ENCODE results near the gene ALOX15B. TPM values are rescaled to one million over a fixed set of nuclear protein-coding genes. Genes with fewer than 3 reads are reported as not detected.

ALOX15B gene
- total and polyA plus RNA-seq, 4 donors = 0.16 to 1.0 (median 0.56) TPM

- H3K4me1 ChIP-seq (ENCODE audit: control insufficient read depth in 4 of 4, insufficient read depth in 4 of 4, low read length in 3 of 4) = peaks cover 3 to 12% (median 4%) of the 10 kb centered on the region in 4 donors
- no peaks in the 10 kb centered on the region for H3K36me3 ChIP-seq (ENCODE audit: control insufficient read depth in 4 of 4, insufficient read depth in 3 of 4, low read depth in 1 of 4, low read length in 3 of 4)
- no peak overlapping the region for H3K27ac ChIP-seq (ENCODE audit: low read depth in 1 of 2, low read length in 2 of 2)
- TF ChIP-seq RXRA (IDR thresholded peaks at IDR 0.05) (no peak), GABPA (IDR thresholded peaks at IDR 0.05 in 1 of 2, conservative IDR thresholded peaks at IDR 0.05 in 1 of 2) (no peak), TAF1 (conservative IDR thresholded peaks at IDR 0.05) (no peak), RAD21 (IDR thresholded peaks at IDR 0.05) (no peak), HNF4A (conservative IDR thresholded peaks at IDR 0.05) (no peak), HNF4G (IDR thresholded peaks at IDR 0.05) (no peak), FOXA1 (IDR thresholded peaks at IDR 0.05) (no peak), REST (IDR thresholded peaks at IDR 0.05) (no peak), YY1 (IDR thresholded peaks at IDR 0.05) (no peak), NR2F2 (IDR thresholded peaks at IDR 0.05) (no peak), SP1 (IDR thresholded peaks at IDR 0.05) (no peak), EGR1 (IDR thresholded peaks at IDR 0.05; ENCODE audit: low read depth in 2 of 2) (no peak), JUND (IDR thresholded peaks at IDR 0.05) (no peak), FOXA2 (IDR thresholded peaks at IDR 0.05) (no peak)
- TF ChIP-seq, protein P1, sequence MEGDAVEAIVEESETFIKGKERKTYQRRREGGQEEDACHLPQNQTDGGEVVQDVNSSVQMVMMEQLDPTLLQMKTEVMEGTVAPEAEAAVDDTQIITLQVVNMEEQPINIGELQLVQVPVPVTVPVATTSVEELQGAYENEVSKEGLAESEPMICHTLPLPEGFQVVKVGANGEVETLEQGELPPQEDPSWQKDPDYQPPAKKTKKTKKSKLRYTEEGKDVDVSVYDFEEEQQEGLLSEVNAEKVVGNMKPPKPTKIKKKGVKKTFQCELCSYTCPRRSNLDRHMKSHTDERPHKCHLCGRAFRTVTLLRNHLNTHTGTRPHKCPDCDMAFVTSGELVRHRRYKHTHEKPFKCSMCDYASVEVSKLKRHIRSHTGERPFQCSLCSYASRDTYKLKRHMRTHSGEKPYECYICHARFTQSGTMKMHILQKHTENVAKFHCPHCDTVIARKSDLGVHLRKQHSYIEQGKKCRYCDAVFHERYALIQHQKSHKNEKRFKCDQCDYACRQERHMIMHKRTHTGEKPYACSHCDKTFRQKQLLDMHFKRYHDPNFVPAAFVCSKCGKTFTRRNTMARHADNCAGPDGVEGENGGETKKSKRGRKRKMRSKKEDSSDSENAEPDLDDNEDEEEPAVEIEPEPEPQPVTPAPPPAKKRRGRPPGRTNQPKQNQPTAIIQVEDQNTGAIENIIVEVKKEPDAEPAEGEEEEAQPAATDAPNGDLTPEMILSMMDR (IDR thresholded peaks at IDR 0.05; ENCODE audit: low read depth, low read length, missing input control) = no peak
- TF ChIP-seq, protein P2, sequence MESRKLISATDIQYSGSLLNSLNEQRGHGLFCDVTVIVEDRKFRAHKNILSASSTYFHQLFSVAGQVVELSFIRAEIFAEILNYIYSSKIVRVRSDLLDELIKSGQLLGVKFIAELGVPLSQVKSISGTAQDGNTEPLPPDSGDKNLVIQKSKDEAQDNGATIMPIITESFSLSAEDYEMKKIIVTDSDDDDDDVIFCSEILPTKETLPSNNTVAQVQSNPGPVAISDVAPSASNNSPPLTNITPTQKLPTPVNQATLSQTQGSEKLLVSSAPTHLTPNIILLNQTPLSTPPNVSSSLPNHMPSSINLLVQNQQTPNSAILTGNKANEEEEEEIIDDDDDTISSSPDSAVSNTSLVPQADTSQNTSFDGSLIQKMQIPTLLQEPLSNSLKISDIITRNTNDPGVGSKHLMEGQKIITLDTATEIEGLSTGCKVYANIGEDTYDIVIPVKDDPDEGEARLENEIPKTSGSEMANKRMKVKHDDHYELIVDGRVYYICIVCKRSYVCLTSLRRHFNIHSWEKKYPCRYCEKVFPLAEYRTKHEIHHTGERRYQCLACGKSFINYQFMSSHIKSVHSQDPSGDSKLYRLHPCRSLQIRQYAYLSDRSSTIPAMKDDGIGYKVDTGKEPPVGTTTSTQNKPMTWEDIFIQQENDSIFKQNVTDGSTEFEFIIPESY (IDR thresholded peaks at IDR 0.05) = no peak
- TF ChIP-seq, protein P3, sequence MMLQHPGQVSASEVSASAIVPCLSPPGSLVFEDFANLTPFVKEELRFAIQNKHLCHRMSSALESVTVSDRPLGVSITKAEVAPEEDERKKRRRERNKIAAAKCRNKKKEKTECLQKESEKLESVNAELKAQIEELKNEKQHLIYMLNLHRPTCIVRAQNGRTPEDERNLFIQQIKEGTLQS (IDR thresholded peaks at IDR 0.05) = no peak
- TF ChIP-seq, protein P4, sequence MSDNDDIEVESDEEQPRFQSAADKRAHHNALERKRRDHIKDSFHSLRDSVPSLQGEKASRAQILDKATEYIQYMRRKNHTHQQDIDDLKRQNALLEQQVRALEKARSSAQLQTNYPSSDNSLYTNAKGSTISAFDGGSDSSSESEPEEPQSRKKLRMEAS (IDR thresholded peaks at IDR 0.05) = no peak
- WGBS = 33% methylated on average over 4 of the region's 4 CpGs
- no peak overlapping the region for H3K4me3 ChIP-seq (ENCODE audit: low read depth in 1 of 3, low read length in 3 of 3)
- DNase-seq (ENCODE audit: low spot score) = no peak
- H3K9me3 ChIP-seq (ENCODE audit: control insufficient read depth in 4 of 4, low read length in 3 of 4) = no peaks in the 10 kb centered on the region
- H3K9ac ChIP-seq (ENCODE audit: low read depth in 1 of 2, low read length in 2 of 2) = no peak overlapping the region
- H3K27me3 ChIP-seq (ENCODE audit: control insufficient read depth in 4 of 4, insufficient read depth in 4 of 4, low read length in 3 of 4) = peaks cover 4 to 42% (median 8%) of the 10 kb centered on the region in 4 donors
Observed at GRCh38 chr17:8067806-8068205, 28.9 kb downstream of the ALOX15B start.

Measured in liver (tissue), 9 donors.